Endothelial cell (in vitro differentiated cells): ENCODE results near the gene VWA5B1. TPM values are rescaled to one million over a fixed set of nuclear protein-coding genes. Genes with fewer than 3 reads are reported as not detected.

Source experiments
- DNase-seq: peaks from one replicate; pipeline ENCODE4 v3.0.0; 2021; ENCODE audit warnings: low spot score
- H3K27ac Mint-ChIP-seq: one replicate; pipeline ENCODE4 v1.8.0; 2021; ENCODE audit warnings: mixed read lengths, inconsistent platforms; ENCODE audit not compliant: unreplicated experiment
- H3K27me3 Mint-ChIP-seq: one replicate; pipeline ENCODE4 v1.8.0; 2021; ENCODE audit warnings: mild to moderate bottlenecking, moderate library complexity, mixed read lengths, inconsistent platforms; ENCODE audit not compliant: unreplicated experiment
- H3K36me3 Mint-ChIP-seq: one replicate; pipeline ENCODE4 v1.8.0; 2021; ENCODE audit warnings: mild to moderate bottlenecking, low read depth, mixed read lengths, inconsistent platforms; ENCODE audit not compliant: unreplicated experiment
- H3K4me1 Mint-ChIP-seq: one replicate; pipeline ENCODE4 v1.8.0; 2021; ENCODE audit warnings: mild to moderate bottlenecking, mixed read lengths, inconsistent platforms; ENCODE audit not compliant: unreplicated experiment
- H3K4me3 Mint-ChIP-seq: one replicate; pipeline ENCODE4 v1.8.0; 2021; ENCODE audit warnings: mild to moderate bottlenecking, mixed read lengths, inconsistent platforms; ENCODE audit not compliant: unreplicated experiment
- H3K9me3 Mint-ChIP-seq: one replicate; pipeline ENCODE4 v1.8.0; 2021; ENCODE audit warnings: mixed read lengths, inconsistent platforms; ENCODE audit not compliant: unreplicated experiment
- total RNA-seq: library from RNA; stranded (reverse); fragmentation: NEBNext Ultra II Directional; extraction: Animal tissue kit (Norgen Biotek cat#: 25700); gene quantifications from one replicate; pipeline ENCODE4 v1.2.1, GENCODE V29; 2021; ENCODE audit not compliant: unreplicated experiment
- TF ChIP-seq, protein P1 (sequence below): fragments of 200-600 bp; sonication (generic); IDR thresholded peaks from one replicate; pipeline ENCODE4 v1.5.0; 2021; ENCODE audit warnings: antibody characterized with exemption; ENCODE audit not compliant: unreplicated experiment

The VWA5B1 gene
- total RNA-seq, 1 donor from 2014 or later: not detected

DNA sequence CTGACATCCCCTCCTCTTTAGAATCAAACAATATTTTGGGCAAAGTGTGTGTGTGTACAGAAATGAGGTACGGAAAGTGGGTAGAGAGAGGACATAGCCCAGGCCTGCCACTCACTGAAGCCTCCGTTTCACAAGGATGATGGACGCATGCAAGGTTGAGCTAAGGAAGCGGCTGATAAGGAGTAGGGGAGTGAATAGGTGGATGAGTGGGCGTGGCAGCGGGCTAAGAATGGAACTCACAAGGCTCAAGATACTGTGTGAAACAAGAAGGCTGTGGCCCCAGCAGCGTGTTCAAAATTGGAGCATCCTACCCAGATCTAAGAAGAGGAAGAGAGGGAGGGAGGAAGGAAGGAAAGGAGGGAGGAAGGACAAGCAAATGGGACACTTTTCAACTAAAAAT, 37.5 kb downstream of the VWA5B1 start:
- no peaks in the 10 kb centered on the region for H3K36me3 Mint-ChIP-seq
- no peak overlapping the region for H3K27ac Mint-ChIP-seq
- DNase-seq: no peak
- H3K27me3 Mint-ChIP-seq: peaks cover 2% of the 10 kb centered on the region
- no peak overlapping the region for H3K4me3 Mint-ChIP-seq
- H3K4me1 Mint-ChIP-seq: peaks cover 3% of the 10 kb centered on the region
- H3K9me3 Mint-ChIP-seq: no peaks in the 10 kb centered on the region
- TF ChIP-seq, protein P1, sequence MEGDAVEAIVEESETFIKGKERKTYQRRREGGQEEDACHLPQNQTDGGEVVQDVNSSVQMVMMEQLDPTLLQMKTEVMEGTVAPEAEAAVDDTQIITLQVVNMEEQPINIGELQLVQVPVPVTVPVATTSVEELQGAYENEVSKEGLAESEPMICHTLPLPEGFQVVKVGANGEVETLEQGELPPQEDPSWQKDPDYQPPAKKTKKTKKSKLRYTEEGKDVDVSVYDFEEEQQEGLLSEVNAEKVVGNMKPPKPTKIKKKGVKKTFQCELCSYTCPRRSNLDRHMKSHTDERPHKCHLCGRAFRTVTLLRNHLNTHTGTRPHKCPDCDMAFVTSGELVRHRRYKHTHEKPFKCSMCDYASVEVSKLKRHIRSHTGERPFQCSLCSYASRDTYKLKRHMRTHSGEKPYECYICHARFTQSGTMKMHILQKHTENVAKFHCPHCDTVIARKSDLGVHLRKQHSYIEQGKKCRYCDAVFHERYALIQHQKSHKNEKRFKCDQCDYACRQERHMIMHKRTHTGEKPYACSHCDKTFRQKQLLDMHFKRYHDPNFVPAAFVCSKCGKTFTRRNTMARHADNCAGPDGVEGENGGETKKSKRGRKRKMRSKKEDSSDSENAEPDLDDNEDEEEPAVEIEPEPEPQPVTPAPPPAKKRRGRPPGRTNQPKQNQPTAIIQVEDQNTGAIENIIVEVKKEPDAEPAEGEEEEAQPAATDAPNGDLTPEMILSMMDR: no peak

DNA sequence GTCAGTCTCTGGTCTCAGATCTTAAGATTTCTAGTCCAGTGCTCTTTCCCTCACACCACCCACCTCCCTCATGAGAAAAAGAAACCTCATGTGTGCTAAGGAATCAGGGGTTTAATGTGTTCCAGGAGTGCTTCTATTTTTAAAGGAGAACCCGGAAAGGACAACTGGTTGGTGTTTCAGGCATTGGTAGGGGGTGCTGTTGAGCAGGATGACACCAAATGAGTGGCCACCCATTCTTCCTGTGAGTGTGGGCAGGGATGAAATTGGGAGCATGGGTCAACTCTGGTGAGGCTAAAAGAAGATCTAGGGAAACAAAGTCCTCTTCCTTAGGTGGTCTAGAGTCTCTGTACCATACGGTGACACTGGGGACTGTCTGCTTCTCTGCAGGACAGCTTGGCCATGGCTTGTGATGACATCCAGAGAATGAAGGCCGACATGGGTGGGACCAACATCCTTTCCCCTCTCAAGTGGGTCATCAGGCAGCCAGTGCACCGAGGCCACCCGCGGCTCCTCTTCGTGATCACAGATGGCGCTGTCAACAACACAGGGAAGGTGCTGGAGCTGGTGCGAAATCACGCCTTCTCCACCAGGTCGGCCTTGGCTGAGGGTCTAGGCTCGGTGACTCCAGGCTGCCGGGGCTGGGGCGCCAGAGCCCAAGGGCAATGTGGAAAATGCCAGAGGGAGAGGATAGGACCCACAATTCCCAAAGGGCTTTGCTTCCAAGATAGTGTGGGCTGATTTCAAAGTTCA, 39.3 kb downstream of the VWA5B1 start:
- H3K27ac Mint-ChIP-seq: no peak overlapping the region
- TF ChIP-seq, protein P1: peak; percentile 8
- no peak overlapping the region for H3K4me3 Mint-ChIP-seq
- no peak for DNase-seq
- H3K9me3 Mint-ChIP-seq: no peaks in the 10 kb centered on the region
- H3K36me3 Mint-ChIP-seq: no peaks in the 10 kb centered on the region
- peaks cover 3% of the 10 kb centered on the region for H3K4me1 Mint-ChIP-seq
- peaks cover 2% of the 10 kb centered on the region for H3K27me3 Mint-ChIP-seq

DNA sequence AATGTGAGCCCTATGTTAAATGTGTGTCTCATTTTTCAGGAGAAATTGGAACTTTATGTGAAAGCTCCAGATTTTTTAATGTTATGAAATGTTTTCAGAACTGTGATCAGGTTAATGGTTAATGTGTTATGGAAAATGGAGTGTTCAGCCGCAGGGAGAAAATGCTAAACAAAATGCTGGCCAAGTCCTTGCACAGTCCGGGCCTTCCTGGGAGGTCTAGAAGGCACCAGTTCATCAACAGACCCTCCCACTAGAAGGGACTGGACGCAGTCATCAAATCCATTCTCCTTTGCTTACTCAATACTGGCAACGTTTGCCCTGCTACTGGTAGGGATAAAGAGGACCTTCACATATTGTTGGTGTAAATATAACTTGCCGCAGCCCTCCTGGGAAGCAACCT, 43.4 kb downstream of the VWA5B1 start:
- no peaks in the 10 kb centered on the region for H3K9me3 Mint-ChIP-seq
- no peaks in the 10 kb centered on the region for H3K36me3 Mint-ChIP-seq
- H3K4me3 Mint-ChIP-seq: no peak overlapping the region
- no peak overlapping the region for H3K27ac Mint-ChIP-seq
- no peak for DNase-seq
- H3K4me1 Mint-ChIP-seq: no peaks in the 10 kb centered on the region
- H3K27me3 Mint-ChIP-seq: no peaks in the 10 kb centered on the region
- TF ChIP-seq, protein P1: no peak

DNA sequence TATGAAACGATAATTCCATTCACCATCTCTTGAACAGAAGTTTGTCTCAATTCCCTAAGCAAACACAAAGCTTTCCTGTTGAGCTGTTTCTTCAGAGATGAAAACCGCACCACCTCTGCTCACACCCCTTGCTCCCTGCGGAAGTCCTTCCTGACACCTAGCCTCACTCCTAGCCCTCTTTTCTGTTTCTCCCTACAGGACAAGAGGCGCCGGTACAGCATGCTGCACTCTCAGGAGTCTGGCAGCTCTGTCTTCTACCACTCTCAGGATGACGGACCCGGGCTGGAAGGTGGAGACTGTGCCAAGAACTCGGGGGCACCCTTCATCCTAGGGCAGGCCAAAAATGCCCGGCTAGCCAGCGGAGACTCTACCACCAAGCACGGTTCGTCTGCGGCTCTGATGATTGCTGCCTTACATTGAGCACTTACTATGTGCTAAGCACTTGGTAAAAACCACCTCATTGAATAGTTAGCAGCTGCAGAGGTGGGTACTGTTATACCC, 45.5 kb downstream of the VWA5B1 start:
- H3K27me3 Mint-ChIP-seq: peaks cover 1% of the 10 kb centered on the region

DNA sequence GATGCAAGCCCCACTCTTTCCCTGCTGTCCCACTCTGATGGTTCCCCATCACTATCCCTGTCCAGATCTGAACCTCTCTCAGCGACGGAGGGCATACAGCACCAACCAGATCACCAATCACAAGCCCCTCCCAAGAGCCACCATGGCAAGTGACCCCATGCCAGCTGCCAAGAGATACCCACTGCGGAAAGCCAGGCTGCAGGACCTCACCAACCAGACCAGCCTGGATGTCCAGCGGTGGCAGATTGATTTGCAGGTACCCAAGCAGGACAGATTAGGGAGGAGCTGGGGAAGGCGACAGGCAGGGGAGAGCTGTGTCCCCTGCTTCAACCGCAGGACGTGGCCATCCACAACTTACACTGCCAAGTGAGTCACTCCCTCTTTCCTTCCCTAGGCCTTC, 46.9 kb downstream of the VWA5B1 start:
- Mint-ChIP-seq H3K4me3 (no peak overlapping the region), H3K27ac (no peak overlapping the region), H3K36me3 (no peaks in the 10 kb centered on the region), H3K4me1 (no peaks in the 10 kb centered on the region), H3K9me3 (no peaks in the 10 kb centered on the region), H3K27me3 (peaks cover 3% of the 10 kb centered on the region)
- TF ChIP-seq, protein P1: no peak
- no peak for DNase-seq

More for the DNA sequence above, 45.5 kb downstream of the VWA5B1 start:
- no peak overlapping the region for H3K27ac Mint-ChIP-seq
- no peak for DNase-seq
- no peaks in the 10 kb centered on the region for H3K9me3 Mint-ChIP-seq
- TF ChIP-seq, protein P1: no peak
- H3K36me3 Mint-ChIP-seq: no peaks in the 10 kb centered on the region
- no peak overlapping the region for H3K4me3 Mint-ChIP-seq
- no peaks in the 10 kb centered on the region for H3K4me1 Mint-ChIP-seq
